ENCODE measurements around the gene TWNK.

The TWNK gene

GRCh38 chr10:100986952-100987684 is at the start of gene TWNK, which contains the start of gene MRPL43:
TSS of gene TWNK (plus strand) at chr10:100987543. CDS start at chr10:100988211, 668 bp downstream.
TSS of gene MRPL43 (minus strand) at chr10:100987497. CDS start at chr10:100987443, 54 bp downstream.
- CTCF ChIA-PET = interaction anchor here (6.4 to 16.6 kb wide), 2 partner anchors 11 to 30 kb away, joined by 49 to 274 read pairs; partner anchors contain the start of gene LZTS2
- H3K36me3 ChIP-seq (ENCODE audit: control insufficient read depth in 2 of 2, insufficient read depth in 1 of 2, low read length in 2 of 2) = peaks cover 16 to 68% of the 10 kb centered on the region in 2 experiments
- no peak for TF ChIP-seq GLI4 (tag by site-specific recombination; IDR thresholded peaks at IDR 0.05)
- TF ChIP-seq BCL11B (tag by site-specific recombination; IDR thresholded peaks at IDR 0.05; ENCODE audit: low read depth) = no peak
- TF ChIP-seq ZNF692 (tag by site-specific recombination; IDR thresholded peaks at IDR 0.05) = peak; percentile 35; the same call in 1 of the 2 replicates
- TF ChIP-seq SP7 (tag by site-specific recombination; IDR thresholded peaks at IDR 0.05) = peak; percentile 52
- TF ChIP-seq ZNF280D (tag by site-specific recombination; IDR thresholded peaks at IDR 0.05) = no peak
- TF ChIP-seq KLF8 (tag by site-specific recombination; IDR thresholded peaks at IDR 0.05) = peak; percentile 76; the same call in 1 of the 2 replicates
- no peak for TF ChIP-seq ZNF311 (tag by site-specific recombination; IDR thresholded peaks at IDR 0.05; ENCODE audit: borderline replicate concordance)
- TF ChIP-seq ZNF621 (tag by site-specific recombination; IDR thresholded peaks at IDR 0.05) = no peak
- no peak for TF ChIP-seq ZNF138 (tag by site-specific recombination; IDR thresholded peaks at IDR 0.05; ENCODE audit: borderline replicate concordance)
- TF ChIP-seq GLI2 (tag by site-specific recombination; IDR thresholded peaks at IDR 0.05; ENCODE audit: borderline replicate concordance, low read depth) = no peak; the same call in 1 of the 2 replicates
- TF ChIP-seq ZNF558 (tag by site-specific recombination; IDR thresholded peaks at IDR 0.05) = no peak
- TF ChIP-seq HIC1 (tag by site-specific recombination; IDR thresholded peaks at IDR 0.05) = peak; percentile 53; the same call in 1 of the 2 replicates
- TF ChIP-seq ZFP41 (tag by site-specific recombination; IDR thresholded peaks at IDR 0.05; ENCODE audit: borderline replicate concordance) = no peak
- TF ChIP-seq ZNF48 (tag by site-specific recombination; IDR thresholded peaks at IDR 0.05) = no peak
- TF ChIP-seq HOXA7 (CRISPR knock-in tag; IDR thresholded peaks at IDR 0.05; ENCODE audit: borderline replicate concordance) = no peak
- peak; percentile 56; the same call in 1 of the 2 replicates for TF ChIP-seq ZNF2 (tag by site-specific recombination; IDR thresholded peaks at IDR 0.05)
- no peak for TF ChIP-seq ZNF274 (IDR thresholded peaks at IDR 0.05; ENCODE audit: low read length)
- TF ChIP-seq ZNF274 (tag by site-specific recombination; IDR thresholded peaks at IDR 0.05; ENCODE audit: borderline replicate concordance) = no peak
- no peak; the same call in 1 of the 2 replicates for TF ChIP-seq KLF1 (tag by site-specific recombination; IDR thresholded peaks at IDR 0.05)
- TF ChIP-seq ZBTB6 (tag by site-specific recombination; IDR thresholded peaks at IDR 0.05) = no peak
- 0 out of 2 replicates have a peak, but pooled peaks have one; percentile 29 for TF ChIP-seq HOXC10 (CRISPR knock-in tag; IDR thresholded peaks at IDR 0.05)
- no peak for TF ChIP-seq ZNF121 (tag by site-specific recombination; IDR thresholded peaks at IDR 0.05)
- no peak; the same call in none of the 2 replicates for TF ChIP-seq EGR2 (tag by site-specific recombination; IDR thresholded peaks at IDR 0.05; ENCODE audit: low read depth)
- TF ChIP-seq ZNF76 (tag by site-specific recombination; IDR thresholded peaks at IDR 0.05; ENCODE audit: borderline replicate concordance, low read depth) = peak; percentile 68; the same call in 1 of the 2 replicates
- TF ChIP-seq SCRT1 (tag by site-specific recombination; IDR thresholded peaks at IDR 0.05; ENCODE audit: borderline replicate concordance) = no peak
- no peak for TF ChIP-seq ZNF830 (tag by site-specific recombination; IDR thresholded peaks at IDR 0.05; ENCODE audit: low read depth)
- no peak for TF ChIP-seq ZNF560 (tag by site-specific recombination; IDR thresholded peaks at IDR 0.05; ENCODE audit: borderline replicate concordance)
- peak; percentile 85 for TF ChIP-seq KLF9 (tag by site-specific recombination; IDR thresholded peaks at IDR 0.05; ENCODE audit: low read depth)
- no peak for TF ChIP-seq OVOL3 (tag by site-specific recombination; IDR thresholded peaks at IDR 0.05)
- no peak for TF ChIP-seq YY1 (tag by site-specific recombination; IDR thresholded peaks at IDR 0.05)

More at GRCh38 chr10:100986952-100987684, at the start of gene TWNK, which contains the start of gene MRPL43:
- POLR2A ChIA-PET = interaction anchor here (0.7 to 1.5 kb wide), 3 partner anchors 10 to 74 kb away, joined by 3 to 6 read pairs (median 6); partner anchors contain the start of gene SLF2
- H3K4me3 ChIP-seq (ENCODE audit: low read depth, low read length) = peak within 1 kb of the TSS; percentile 95
- H3K27ac ChIP-seq (ENCODE audit: extremely low read depth, low read depth, low read length) = peak within 1 kb of the TSS; percentile 82
- no peaks in the 10 kb centered on the region for H3K9me3 ChIP-seq (ENCODE audit: control insufficient read depth, insufficient read depth, low read depth, low read length)
- peaks cover 6% of the 10 kb centered on the region for H3K4me1 ChIP-seq (ENCODE audit: control insufficient read depth, insufficient read depth, low read length)
